DLD1 (cell line): ENCODE measurements around the gene LTN1.
"Not testable (repeated sequence)": the region's sequence is repeated elsewhere in the genome, so short reads cannot be mapped to it uniquely, and the experiment has no call there.

ENCODE experiments used
- in situ Hi-C: cut with HindIII; loops from 2 replicates; pipeline ENCODE4 v1.10.0; 2017; ENCODE audit warnings: low sequenced_read_pairs

Gene LTN1, protein sequence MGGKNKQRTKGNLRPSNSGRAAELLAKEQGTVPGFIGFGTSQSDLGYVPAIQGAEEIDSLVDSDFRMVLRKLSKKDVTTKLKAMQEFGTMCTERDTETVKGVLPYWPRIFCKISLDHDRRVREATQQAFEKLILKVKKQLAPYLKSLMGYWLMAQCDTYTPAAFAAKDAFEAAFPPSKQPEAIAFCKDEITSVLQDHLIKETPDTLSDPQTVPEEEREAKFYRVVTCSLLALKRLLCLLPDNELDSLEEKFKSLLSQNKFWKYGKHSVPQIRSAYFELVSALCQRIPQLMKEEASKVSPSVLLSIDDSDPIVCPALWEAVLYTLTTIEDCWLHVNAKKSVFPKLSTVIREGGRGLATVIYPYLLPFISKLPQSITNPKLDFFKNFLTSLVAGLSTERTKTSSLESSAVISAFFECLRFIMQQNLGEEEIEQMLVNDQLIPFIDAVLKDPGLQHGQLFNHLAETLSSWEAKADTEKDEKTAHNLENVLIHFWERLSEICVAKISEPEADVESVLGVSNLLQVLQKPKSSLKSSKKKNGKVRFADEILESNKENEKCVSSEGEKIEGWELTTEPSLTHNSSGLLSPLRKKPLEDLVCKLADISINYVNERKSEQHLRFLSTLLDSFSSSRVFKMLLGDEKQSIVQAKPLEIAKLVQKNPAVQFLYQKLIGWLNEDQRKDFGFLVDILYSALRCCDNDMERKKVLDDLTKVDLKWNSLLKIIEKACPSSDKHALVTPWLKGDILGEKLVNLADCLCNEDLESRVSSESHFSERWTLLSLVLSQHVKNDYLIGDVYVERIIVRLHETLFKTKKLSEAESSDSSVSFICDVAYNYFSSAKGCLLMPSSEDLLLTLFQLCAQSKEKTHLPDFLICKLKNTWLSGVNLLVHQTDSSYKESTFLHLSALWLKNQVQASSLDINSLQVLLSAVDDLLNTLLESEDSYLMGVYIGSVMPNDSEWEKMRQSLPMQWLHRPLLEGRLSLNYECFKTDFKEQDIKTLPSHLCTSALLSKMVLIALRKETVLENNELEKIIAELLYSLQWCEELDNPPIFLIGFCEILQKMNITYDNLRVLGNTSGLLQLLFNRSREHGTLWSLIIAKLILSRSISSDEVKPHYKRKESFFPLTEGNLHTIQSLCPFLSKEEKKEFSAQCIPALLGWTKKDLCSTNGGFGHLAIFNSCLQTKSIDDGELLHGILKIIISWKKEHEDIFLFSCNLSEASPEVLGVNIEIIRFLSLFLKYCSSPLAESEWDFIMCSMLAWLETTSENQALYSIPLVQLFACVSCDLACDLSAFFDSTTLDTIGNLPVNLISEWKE (N-terminal part only)

GRCh38 chr21:28992526-28993292 is at the start of gene LTN1:
Gene LTN1, minus strand, starts transcription at chr21:28992877. Its CDS starts 72 bp downstream, at chr21:28992805.
- in situ Hi-C loops, result no loop called here

- in situ Hi-C loops, result no loop called here
Measured at GRCh38 chr21:29034678-29035077, 42.0 kb upstream of the LTN1 start.

DNA sequence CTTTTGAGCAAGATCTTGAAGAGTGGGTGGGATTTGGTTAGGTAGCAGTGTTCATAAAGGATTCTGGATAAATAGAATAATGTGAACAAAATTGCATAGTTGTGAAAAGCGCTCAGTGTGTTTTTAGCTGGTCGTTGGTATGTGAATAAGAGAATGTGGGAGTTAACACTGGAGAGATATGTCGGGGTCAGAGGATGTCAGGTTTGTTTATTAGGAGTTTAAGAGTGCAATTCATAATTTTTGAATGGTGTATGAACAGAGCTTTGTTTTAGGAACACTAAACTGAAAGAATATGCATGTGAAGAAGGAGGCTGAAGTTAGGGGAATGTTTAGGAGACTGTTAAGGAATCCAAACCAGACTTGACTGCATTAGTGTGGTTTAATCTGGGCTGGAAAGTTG is 41.2 kb upstream of the LTN1 start:
- in situ Hi-C loops, result no loop called here

GRCh38 chr21:29033301-29033700 is 40.6 kb upstream of the LTN1 start:
- in situ Hi-C loops, result no loop called here

DNA sequence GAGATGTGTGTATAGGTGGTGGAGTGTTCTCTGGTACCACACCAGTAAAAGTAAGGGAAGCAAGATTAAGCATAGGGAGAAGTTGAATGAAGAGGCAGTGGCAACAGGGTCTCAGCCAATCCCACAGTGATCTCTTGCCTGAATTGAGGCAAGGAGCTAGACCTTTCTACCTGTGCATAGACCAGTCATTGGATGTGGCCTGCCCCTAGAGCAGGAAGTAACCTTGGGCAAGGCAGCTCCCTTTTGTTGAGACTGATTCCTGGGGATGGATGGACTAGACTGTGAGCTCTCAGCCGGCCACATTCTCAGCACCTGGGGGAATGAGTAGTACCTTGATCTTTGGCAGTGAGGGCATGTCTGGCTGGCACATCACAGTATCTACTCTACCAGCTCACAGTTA is 38.2 kb upstream of the LTN1 start:
- in situ Hi-C loops, result no loop called here

GRCh38 chr21:29029524-29029923 is 36.8 kb upstream of the LTN1 start:
- in situ Hi-C loops, result no loop called here

- in situ Hi-C loops, result no loop called here
Measured at GRCh38 chr21:29025328-29025713, 32.6 kb upstream of the LTN1 start.

GRCh38 chr21:29024474-29025327 is 32.0 kb upstream of the LTN1 start, which contains the start of gene USP16:
Gene USP16, plus strand, starts transcription at chr21:29024668. Its CDS starts 3,246 bp downstream, at chr21:29027914.
- in situ Hi-C loops, result no loop called here

GRCh38 chr21:29022166-29022565 is 29.5 kb upstream of the LTN1 start:
- in situ Hi-C loops, result no loop called here

- in situ Hi-C loops, result no loop called here
Measured at GRCh38 chr21:29018540-29018939, 25.9 kb upstream of the LTN1 start.

GRCh38 chr21:29017639-29018237 is 25.1 kb upstream of the LTN1 start:
- in situ Hi-C loops, result no loop called here

GRCh38 chr21:29011236-29011635 is 18.6 kb upstream of the LTN1 start:
- in situ Hi-C loops, result not testable (repeated sequence)

- in situ Hi-C loops, result no loop called here
Measured at GRCh38 chr21:29008367-29008766, 15.7 kb upstream of the LTN1 start.

DNA sequence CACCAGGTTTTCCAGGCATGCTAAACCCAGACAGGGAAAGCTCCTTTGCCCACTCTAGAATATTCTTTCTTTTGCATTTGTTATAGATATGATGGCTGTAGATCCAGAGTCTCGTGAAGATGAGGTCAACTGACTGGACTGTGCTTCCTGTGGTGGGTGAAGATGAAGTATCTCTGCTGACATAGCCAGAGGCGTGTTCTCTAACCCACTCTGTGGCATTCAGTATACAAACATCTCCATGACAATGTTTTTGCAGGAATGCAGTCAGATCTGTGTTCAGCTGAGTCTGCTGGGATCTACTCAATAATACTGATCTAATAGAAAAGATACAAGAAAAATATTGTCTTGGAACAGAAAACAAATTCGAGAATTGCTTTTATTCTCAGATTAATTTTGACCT is 15.1 kb upstream of the LTN1 start:
- in situ Hi-C loops, result no loop called here

DNA sequence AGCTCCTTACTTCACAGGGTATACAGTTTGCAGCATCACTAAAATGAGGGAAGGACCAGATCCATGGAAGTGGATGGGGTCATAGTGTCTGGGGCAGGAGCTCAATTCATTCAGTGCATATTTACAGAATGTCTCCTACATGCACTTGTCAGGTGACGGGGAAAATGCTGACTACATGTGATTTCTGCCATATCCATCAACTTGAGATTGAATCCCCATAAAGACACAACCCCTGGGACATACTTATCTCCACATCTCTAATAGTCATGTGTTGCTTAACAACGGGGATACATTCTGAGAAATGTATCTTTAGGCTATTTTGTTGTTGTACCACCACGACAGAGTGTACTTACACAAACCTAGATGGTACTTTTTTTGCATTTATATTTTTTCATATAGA is 14.5 kb upstream of the LTN1 start:
- in situ Hi-C loops, result no loop called here

DNA sequence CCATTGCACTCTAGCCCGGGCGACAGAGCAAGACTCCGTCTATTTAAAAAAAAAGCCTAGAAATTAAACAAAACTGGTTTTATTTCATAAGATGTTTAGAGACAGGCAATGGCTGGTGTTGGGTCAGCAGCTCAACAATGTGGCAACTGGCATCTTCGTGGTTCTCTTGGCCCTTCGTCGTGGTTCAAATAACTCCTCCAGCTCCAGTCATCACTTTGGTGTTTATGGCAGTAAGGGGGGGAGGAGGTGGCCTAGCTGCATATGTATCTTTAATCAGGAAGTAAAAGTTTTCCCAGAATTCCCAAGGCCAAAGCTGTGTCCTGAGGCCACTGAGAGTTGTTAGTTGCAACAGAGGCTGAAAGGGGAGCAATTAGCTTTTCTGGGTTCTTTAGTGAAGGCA is 13.0 kb upstream of the LTN1 start:
- in situ Hi-C loops, result no loop called here

- in situ Hi-C loops, result no loop called here
Measured at GRCh38 chr21:29002442-29003144, 9.9 kb upstream of the LTN1 start.

DNA sequence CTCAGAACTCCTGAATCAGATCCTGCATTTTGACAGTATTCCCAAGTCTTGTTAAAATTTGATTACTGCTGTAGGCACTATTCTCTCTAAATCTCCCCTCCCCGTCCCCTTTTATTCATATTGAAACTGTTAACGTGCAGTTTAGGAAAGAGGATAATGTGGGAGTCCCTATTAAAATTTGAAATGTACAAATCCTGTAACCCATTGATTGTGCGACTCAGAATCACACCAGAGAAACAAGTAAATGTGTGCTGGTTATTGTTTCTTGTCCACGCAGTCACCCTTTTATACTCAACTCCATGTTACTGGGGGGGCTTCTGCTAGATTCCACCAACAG is 584 bp upstream of the LTN1 start:
- in situ Hi-C loops, result no loop called here
